Activated naive CD8-positive, alpha-beta T cell treated with anti-CD3 and anti-CD28 coated beads, Interleukin-2, amount 50 U/mL, for 16 hours (primary cell): ENCODE data around the gene OR1I1.
"Not testable (repeated sequence)": the region's sequence is repeated elsewhere in the genome, so short reads cannot be mapped to it uniquely, and the experiment has no call there.

ENCODE experiments used
- DNase-seq: peaks from one replicate; pipeline ENCODE4 v3.0.0-alpha.2; 2020; ENCODE audit warnings: low read depth, low spot score

OR1I1 gene, protein sequence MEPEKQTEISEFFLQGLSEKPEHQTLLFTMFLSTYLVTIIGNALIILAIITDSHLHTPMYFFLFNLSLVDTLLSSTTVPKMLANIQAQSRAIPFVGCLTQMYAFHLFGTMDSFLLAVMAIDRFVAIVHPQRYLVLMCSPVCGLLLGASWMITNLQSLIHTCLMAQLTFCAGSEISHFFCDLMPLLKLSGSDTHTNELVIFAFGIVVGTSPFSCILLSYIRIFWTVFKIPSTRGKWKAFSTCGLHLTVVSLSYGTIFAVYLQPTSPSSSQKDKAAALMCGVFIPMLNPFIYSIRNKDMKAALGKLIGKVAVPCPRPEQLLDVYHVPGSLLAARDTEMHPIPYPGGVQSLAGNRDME

DNA sequence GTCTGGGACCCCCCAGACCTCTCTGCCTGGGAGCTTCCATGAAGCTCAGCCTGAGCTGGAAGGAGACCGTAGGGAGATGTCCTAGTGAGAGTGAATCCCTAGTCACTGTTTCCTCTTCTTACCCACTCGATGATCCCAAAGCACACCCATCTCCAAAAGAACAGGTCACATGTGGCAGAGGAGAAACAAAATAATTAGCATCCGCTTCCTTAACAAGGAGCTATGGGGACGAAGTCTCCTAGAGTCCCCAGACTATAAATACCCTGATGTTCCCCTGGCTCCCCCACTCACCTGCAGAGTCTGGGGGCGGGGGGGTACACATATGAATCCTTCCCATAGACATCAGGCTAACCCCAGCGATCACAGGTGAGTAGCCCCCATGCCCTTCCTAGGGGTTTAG lies at the start of gene OR1I1:
Gene OR1I1 (plus strand): TSS at position 301 of the 400 bp plus-strand sequence. CDS start 4,855 bp downstream, outside the sequence.
- DNase-seq: no peak

DNA sequence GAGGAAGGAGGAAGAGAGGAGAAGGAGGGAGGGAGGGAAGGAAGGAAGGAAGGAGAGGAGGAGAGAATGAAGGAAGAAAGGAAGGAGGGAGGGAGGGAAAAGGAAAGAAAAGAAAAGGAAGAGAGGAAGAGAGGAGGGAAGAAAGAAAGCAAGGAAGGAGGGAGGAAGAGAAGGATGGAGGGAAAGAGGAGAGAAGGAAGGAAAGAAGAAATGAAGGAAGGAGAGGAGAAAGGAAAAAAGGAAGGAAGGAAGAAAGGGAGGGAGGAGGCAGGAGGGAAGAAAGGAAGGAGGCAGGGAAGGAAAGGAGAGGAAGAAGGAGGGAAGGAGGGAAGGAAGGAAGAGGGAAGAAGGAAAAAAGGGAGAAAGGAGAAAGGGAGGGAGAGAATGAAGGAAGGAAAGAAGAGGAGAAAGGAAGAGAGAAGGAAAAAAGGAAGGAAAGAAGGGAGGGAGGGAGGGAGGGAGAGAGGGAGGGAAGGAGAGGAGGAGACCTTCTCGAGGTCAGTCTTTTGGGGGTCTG lies 46.2 kb upstream of the OR1I1 start:
- DNase-seq: no peak

DNA sequence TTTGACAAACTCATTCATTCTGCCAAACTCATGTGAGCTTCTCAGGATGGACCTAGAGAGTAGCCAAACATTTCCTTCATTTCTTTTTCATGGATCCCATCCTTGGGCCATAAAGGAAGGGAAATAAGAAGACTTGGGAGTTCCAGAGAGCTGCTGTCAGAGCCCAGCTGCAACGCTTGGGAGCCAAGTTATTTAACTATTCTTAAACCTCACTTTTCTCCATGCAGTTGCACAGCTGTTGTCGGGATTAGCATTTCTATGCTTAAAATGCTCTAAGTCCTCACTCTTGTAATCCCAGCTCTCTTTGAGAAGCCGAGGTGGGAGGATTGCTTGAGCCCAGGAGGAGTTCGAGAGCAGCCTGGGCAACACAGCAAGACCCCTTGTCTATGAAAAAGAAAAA lies 44.4 kb upstream of the OR1I1 start:
- no peak for DNase-seq

DNA sequence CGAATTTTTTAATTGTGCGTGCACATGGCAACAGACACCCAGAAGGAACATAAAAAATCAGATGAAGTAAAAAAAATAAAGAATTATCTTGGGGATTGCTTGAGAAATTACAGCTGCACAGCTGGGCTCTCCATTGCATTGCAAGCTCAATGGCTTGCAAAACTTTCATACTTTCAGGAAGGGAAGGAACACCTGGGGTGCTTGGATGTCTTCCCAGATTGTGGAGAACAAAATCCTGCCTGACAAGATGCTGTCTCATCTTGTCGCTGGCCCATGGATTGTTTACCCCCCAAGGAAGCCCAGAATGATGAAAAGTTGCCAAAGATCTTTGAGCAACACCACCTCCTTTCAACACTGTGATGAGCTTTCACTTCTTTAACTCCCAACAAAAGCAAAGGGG lies 43.7 kb upstream of the OR1I1 start:
- no peak for DNase-seq

DNA sequence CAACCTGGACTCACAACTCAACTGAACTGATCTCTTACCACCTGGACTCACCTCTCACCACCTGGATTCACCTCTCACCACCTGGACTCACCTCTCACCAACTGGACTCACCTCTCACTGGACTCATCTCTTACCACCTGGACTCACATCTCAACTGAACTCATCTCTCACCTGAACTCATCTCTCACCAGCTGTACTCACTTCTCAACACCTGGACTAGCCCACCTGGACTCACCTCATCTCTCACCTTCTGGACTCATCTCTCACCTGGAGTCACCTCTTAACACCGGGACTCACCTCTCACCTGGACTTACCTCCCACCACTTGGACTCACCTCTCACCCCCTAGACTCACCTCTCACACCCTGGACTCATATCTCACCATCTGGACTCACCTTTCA lies 40.0 kb upstream of the OR1I1 start:
- no peak for DNase-seq

DNA sequence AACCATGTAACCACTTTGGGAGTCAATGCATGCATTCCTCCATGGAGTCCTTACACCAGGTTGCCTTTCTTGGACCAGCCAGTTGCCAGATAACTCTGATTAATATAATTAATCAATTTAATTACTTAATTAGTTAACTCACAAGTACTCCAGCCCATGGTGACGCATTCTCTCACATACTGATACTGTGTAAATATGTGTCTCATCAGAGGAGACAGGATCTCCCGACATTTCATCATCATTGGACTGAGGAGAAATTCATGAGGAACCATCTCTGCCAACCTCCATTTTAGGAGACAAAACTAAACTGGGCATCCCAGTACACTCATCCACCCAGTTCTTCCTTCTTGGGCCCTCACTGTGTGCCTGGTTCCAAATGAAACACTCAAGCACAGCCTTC lies 39.2 kb upstream of the OR1I1 start:
- DNase-seq: no peak

DNA sequence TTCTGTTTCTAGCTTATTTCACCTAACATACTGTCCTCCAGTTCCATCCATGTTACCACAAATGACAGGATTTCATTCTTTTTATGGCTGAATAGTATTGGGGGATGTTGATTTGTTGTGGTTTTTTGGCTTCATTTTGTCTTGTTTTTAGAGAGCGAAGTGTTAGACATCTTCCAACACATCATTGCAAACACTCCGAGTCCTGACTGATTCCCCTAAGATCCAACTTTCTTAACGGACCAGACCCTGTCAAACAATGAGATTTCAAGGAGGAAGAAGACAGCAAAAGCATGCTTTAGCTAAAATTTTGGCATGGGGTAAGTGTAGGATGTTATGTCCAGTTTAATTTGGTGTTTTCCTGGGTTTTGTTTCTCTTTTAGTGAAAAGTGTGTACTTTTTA lies 36.5 kb upstream of the OR1I1 start:
- no peak for DNase-seq

DNA sequence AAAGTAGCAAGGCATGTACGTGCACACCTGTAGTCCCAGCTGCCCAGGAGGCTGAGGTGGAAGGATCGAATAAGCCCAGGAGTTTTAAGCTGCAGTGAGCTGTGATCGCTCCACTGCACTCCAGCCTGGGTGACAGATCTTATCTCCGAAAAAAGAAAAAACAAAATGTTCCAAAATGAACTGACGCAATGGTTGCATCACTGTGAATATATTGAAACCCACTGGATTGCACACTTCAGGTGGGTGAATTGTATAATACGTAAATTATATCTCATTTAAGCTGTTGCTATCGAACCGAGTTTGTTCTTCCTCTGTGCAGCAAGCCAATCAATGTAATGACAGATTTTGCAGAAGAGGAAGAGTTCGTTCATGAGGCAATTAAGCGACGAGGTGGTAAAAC lies 34.3 kb upstream of the OR1I1 start:
- no peak for DNase-seq

DNA sequence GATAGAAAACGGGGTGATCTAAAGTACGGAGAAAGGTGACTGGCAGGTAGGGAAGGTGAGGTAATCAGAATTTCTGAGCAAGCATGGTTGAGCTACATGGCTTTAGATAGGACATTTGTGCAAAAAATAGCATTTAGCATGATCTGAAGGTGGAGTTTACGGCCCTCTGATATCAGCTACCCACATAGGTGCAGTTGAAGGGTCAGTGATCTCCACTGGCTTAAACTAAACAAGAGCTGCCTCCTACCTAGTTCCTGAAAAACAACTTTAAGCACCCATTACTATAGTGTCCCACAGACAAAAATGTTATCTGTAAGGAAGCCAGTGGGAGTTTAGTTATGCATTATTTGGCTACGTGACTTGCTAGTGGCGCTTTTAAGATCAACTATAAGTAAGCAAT lies 33.9 kb upstream of the OR1I1 start:
- DNase-seq: no peak

DNA sequence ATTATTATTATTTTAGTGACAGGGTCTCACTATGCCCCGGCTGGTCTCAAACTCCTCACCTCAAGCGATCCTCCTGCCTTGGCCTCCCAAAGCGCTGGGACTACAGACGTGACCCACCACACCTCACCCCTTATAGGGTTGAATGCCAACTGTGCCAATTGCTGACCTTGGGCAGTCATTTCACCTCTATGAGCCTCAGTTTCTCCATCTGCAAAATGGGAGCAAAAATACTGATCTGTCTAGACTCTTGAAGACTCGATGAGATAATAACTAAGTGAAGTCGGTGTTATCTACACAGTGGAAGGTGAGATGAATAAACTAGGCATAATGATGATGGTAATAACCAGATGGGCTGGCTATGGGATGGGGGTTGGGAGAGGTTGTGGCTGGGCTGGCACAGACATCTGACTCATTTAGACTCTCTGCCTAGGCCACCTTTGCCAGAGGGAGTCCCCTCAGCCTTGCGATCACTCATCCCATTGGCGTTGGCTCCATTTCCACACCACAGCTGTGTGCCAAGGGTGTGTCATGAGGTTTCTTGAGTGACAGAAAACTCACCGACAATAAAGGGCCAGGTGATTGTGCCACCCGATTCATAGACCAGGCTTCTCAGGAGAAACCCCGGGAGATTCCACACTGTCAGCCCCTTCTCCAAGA lies 33.0 kb upstream of the OR1I1 start, which contains the start of gene CASP14:
Gene CASP14 (plus strand): TSS at position 596 of the 657 bp plus-strand sequence. CDS start 2,772 bp downstream, outside the sequence.
- no peak for DNase-seq

DNA sequence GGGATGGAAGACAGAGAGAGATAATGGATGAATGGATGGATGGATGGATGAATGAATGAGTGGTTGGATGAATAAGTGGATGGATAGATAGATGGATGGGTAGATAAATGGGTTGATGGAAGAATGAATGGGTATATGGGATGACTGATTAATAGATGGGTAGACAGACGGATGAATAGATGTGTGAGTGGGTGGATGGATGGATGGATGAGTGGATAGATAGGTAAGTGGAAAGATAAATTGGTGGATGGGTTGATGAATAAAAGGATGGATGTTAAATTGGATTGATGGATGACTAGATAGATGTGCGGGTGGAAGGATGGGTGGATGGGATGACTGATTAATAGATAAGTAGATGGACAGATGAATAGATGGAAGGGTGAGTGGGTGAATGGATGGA lies 31.4 kb upstream of the OR1I1 start:
- no peak for DNase-seq

DNA sequence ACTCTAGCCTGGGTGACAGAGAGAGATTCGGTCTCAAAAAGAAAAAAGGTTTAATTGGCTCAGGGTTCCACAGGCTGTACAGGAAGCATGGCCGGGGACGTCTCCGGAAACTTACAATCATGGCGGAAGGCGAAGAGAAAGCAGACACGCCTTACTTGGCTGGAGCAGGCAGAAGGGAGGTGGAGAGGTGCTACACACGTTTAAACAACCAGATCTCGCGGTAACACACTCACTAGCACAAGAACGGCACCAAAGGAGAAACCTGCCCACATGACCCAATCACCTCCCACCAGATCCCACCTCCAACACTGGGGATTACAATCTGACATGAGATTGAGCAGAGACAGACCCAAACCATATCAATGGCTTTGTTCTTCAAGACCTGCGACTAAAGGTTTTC lies 20.0 kb upstream of the OR1I1 start:
- DNase-seq: no peak

DNA sequence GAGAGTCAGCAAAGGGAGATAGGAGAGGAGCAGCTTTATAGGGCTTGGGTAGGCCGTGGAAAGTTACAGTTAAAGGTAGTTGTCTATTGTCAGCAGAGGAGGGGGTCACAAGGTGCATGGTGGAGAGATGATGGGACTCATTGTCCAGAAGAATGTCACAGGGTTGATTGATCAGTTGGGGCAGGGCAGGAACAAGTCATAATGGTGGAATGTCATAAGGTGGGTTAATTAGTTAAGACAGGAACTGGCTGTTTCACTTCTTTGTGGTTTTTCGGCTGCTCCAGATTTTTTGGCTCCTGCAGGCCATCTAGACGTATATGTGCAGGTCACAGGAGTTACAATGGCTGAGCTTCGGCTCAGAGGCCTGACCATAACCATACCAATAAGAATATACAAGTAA lies 11.6 kb upstream of the OR1I1 start:
- not testable (repeated sequence) for DNase-seq

DNA sequence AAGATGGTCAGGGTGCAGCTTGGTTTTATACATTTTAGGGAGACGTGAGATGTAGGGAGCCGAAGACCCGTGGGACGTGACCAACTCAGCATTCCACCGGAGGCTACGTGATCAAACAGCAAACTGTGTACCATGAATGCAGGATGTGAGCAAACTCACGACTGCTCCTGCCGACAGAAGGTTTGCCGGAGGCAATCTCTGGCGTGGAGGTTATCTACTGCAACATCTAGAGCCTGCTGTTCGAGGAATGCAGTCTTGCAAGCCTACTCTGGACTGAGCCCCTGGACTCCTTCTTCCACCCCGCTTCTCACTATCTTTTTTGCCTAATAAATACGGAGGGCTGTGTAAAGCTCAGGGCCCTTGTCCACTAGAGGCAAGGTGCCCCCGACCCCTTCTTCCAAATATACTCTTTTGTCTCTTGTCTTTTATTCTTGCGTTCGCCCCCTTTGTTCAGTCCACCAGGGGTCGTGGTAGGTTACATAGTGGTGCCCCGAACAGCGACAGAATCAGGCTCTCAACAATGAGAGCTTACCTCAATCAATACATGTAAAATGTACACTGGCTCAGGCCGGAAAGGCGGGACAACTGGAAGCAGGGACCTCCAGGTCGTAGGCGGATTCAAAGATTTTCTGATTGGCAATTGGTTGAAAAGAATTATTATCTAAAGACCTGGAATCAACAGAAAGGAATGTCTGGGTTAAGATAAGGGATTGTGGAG lies 8.9 kb upstream of the OR1I1 start:
- DNase-seq: no peak

DNA sequence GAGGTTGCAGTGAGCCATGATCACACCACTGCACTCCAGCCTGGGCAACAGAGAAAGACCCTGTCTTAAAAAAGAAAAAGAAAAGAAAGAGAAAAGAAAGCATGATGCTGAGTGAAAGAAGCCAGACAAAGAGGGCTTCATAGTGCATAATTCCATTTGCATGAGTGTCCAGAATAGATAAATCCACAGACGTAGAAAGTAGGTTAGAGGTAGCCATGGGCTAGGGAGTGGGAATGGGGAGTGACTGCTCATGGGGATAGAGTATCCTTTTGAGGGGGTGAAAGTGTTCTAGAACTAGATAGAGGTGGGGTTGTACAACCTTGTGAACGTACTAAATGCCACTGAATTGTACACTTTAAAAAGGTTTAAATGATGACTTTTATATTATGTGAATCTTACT lies 7.6 kb upstream of the OR1I1 start:
- no peak for DNase-seq

DNA sequence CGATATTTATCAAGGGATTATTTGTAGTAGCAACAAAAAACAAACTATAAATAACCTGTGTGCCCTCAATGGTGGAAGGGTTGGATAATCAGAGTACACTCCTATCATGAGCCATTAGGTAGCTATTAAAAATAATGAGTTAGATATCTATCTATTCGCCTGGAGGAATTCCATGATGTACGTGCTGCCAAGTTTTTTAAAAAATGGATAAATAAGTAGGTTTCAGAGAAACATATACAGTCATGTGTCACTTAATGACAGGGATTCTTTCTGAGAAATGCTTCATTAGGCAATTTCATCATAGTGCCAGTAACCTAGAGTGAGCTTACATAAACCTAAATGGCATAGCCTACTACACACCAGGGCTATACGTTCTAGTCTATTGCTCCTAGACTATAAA lies 6.2 kb upstream of the OR1I1 start:
- DNase-seq: no peak

DNA sequence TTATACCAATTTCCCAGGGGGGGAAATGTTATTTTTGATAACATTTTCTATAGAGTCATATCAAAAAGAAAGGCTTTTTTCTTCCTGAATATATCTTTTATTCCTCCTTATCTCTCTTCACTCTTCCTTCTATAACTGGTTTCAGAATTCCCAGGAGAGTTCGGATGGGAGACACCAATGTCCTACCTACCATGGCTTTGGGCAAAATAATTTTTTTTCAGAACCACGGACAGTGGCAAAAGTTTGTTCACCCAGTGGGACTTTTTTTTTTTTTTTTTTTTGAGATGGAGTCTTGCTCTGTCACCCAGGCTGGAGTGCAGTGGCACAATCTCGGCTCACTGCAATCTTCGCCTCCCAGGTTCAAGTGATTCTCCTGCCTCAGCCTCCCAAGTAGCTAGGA lies 2.0 kb upstream of the OR1I1 start:
- not testable (repeated sequence) for DNase-seq

DNA sequence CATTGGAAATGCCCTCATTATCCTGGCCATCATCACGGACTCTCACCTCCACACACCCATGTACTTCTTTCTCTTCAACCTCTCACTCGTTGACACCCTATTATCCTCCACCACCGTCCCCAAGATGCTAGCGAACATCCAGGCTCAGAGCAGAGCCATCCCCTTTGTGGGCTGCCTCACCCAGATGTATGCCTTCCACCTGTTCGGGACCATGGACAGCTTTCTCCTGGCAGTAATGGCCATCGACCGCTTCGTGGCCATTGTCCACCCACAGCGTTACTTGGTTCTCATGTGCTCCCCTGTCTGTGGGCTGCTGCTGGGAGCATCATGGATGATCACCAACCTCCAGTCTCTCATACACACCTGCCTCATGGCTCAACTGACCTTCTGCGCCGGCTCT lies 5.2 kb downstream of the OR1I1 start:
- DNase-seq: no peak

DNA sequence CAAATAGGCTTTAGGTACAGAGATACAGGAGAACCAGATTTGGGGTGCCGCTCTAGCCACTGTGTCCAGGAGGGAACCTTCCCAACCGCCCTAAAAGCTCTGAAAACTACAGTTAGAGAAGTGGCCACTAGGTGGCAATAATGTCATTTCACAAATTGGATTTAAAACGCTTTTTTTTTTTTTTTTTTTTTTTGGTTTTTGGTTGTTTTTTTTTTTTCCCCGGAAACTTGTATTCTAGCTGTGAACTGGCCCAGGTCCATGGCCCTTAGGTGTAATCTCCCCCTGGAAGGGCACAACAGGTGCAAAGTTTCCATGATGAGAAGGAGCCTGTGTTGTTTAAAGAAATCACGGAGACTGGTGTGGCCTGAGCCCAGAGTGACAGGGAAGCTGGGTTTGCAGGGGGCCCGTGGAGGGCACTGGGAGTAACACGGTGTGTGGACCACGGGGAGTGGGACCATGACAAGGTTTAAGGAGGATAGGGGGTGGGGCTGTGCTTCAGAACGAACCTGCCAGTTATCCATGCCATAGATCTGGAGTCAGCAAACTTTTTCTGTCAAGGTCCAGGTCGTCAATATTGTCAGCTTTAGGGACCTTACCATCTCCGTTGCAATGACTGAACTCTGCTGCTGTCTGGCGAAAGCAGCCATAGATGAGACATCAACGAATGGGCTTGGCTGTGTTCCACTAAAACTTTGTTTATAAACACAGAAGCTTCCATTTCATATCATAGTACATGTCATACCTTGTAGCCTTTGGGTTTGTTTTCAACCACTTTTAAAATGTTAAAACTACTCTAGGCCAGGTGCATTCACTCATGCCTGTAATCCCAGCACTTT lies 10.1 kb downstream of the OR1I1 start:
- DNase-seq: no peak

DNA sequence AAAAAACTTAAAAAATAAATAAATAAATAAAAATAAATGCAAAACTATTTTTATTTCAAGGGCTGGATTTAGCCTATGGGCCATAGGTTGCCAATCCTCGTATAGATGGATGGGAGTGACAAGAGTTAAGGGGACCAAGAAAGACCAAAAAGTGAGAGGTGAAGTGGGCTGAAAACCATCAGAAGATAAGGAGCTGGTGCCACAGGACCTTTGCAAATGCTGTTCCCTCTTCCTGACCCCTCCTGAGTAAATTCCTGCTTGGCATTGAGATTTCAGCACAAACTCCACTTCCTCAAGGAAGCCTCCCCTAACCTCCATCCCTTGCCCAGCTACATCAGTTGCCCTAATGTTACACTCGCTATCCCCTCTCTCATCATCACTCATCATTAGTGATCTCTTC lies 11.0 kb downstream of the OR1I1 start:
- DNase-seq: no peak

DNA sequence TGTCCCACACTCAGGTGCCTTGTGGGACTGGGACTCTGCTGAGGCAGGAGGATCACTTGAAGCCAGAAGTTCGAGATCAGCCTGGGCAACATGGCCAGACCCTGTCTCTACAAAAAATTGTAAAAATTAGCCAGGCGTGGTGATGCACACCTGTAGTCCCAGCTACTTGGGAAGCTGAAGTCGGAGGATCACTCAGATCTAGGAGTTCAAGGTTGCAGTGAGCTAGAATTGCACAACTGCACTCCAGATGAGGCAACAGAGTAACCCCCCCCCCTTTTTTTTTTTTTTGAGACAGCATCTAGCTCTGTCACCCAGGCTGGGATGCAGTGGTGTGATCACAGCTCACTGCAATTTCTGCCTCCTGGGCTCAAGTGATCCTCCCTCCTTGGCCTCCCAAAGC lies 14.2 kb downstream of the OR1I1 start:
- no peak for DNase-seq

DNA sequence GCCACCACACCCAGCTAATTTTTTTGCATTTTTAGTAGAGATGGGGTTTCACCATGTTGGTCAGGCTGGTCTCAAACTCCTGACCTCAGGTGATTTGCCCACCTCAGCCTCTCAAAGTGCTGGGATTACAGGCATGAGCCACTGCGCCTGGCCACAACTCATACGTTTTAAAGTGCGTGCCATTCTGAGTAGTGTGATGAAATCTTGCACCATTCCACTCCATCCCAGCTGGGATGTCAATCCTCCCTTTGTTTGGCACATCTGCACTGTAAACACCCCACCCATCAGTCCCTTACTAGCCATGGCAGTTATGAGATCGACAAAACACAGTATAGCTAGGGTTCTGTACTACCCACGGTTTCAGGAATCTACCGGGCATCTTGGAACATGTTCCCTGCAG lies 16.0 kb downstream of the OR1I1 start:
- DNase-seq: not testable (repeated sequence)
